PC-9 (cell line): ENCODE measurements around the gene OTOR.

Source experiments
- EZH2 ChIP-seq: fragments of 200-600 bp; sonication (generic); IDR thresholded peaks from 2 replicates; pipeline ENCODE4 v1.8.0; 2017; ENCODE audit warnings: antibody characterized with exemption, low read depth
- TF ChIP-seq, protein P1 (sequence below): fragments of 200-600 bp; sonication (generic); conservative IDR thresholded peaks from 2 replicates; pipeline ENCODE4 v1.6.1; 2017; ENCODE audit warnings: mixed run types, antibody characterized with exemption, mild to moderate bottlenecking, moderate library complexity

DNA sequence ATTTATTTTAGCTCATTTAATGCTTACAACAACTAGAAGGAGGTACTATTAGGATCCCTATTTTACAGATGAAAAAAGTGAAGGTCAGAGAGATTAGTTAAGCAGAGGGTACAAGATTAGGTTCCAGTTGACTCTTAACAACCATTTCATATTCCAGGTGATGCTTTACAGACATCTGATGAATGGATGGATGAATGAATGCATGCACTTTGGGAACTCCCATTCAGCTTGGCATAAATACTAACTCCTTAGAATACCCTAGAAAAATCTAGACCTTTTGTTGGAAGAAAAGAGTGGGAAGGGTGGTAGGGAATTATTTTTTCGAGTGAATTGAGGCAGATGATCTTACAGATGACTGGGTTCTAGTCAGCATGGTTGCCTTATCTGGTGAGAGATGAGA lies 19.1 kb upstream of the OTOR start:
- TF ChIP-seq, protein P1, sequence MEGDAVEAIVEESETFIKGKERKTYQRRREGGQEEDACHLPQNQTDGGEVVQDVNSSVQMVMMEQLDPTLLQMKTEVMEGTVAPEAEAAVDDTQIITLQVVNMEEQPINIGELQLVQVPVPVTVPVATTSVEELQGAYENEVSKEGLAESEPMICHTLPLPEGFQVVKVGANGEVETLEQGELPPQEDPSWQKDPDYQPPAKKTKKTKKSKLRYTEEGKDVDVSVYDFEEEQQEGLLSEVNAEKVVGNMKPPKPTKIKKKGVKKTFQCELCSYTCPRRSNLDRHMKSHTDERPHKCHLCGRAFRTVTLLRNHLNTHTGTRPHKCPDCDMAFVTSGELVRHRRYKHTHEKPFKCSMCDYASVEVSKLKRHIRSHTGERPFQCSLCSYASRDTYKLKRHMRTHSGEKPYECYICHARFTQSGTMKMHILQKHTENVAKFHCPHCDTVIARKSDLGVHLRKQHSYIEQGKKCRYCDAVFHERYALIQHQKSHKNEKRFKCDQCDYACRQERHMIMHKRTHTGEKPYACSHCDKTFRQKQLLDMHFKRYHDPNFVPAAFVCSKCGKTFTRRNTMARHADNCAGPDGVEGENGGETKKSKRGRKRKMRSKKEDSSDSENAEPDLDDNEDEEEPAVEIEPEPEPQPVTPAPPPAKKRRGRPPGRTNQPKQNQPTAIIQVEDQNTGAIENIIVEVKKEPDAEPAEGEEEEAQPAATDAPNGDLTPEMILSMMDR = no peak
- no peak for TF ChIP-seq EZH2
